Cardiac septum (tissue), 1 donor: ENCODE measurements around the gene STK33. TPM values are rescaled to one million over a fixed set of nuclear protein-coding genes. Genes with fewer than 3 reads are reported as not detected.
A peak's percentile ranks its signal among the peaks of the same experiment; 100 is the strongest.

Source experiments
- DNase-seq: peaks from one replicate; pipeline ENCODE4 v3.0.0-alpha.2; 2020; ENCODE audit warnings: low spot score
- intact Hi-C: fragments of 100-400 bp; cut with DNase I; formaldehyde crosslinking; loops from one replicate; pipeline ENCODE4 v1.14.0; 2022
- total RNA-seq: library from RNA; stranded (reverse); fragmentation: NEBNext Ultra II Directional; extraction: Animal tissue kit (Norgen Biotek cat#: 25700); gene quantifications from one replicate; pipeline ENCODE4 v1.2.1, GENCODE V29; 2021
- donor health status: DM: no; HTN: no; CAD: no.

Gene STK33
- total RNA-seq, 1 donor from 2014 or later, result 24.8 TPM

DNA sequence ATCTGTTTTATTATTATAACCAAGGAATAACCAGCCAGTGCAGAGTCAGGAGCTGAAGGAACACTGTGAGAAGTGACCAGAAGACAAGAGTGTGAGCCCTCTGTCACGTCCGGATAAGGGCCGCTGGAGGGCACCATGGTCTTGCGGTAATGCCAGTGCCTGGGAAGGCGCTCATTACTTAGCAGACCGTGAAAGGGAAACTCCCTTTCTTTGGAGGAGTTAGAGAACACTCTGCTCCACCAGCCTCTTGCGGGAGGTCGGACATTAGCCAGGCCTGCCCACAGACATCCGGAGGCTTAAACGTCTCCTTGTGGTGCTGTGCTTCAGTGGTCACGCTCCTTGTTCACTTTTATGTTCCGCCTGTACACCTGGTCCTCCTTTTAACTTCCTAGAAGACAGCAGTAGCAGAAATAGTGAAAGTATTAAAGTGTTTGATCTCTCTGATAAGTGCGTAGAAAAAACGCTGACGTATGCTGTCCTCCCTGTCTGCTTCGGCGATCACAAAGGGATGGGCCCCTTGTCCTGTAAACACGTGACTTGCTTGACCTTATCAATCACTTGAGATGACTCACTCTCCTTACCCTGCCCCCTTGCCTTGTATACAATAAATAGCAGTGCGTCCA, 209.7 kb downstream of the STK33 start:
- intact Hi-C loops, result no loop called here
- DNase-seq, result no peak

DNA sequence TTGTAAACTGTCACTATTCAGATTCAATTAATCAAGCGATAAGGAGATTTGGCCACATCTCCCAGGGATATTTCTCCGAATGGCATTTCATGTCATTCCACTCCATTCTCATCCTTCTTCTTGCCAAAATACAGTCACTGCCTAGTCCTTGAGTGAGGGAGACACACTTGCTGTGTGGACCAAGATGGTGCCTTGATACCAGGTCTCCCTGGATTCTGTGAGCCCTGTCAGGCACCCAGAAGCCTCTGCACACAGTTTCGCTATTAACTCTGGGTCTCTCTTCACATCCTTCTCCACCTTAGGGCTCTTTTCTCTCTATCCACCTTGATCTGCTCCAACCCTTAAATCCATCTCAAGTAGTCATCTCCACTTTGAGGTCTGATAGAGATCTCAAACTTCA, 210.4 kb downstream of the STK33 start:
- intact Hi-C loops, result no loop called here
- DNase-seq, result no peak

DNA sequence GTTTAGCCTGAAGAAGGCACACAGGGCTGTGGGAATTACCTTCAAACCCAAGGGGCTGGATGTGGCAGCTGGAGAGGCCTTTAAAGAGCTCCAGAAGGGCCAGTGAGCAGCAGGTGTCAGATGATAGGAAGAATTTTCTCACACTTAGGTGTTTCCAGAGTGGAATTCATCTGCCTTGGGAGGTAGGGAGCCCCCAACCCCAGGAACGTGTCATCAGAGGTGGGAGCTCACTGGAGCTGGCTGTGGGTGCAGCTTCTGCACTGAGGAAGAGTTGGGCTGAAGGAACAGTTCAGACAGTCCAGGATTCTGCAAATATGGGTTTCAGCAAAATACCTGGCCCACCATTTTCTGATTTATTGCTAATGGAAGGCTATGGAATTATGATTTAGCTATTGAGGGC, 210.8 kb downstream of the STK33 start:
- intact Hi-C loops, result no loop called here
- no peak for DNase-seq

DNA sequence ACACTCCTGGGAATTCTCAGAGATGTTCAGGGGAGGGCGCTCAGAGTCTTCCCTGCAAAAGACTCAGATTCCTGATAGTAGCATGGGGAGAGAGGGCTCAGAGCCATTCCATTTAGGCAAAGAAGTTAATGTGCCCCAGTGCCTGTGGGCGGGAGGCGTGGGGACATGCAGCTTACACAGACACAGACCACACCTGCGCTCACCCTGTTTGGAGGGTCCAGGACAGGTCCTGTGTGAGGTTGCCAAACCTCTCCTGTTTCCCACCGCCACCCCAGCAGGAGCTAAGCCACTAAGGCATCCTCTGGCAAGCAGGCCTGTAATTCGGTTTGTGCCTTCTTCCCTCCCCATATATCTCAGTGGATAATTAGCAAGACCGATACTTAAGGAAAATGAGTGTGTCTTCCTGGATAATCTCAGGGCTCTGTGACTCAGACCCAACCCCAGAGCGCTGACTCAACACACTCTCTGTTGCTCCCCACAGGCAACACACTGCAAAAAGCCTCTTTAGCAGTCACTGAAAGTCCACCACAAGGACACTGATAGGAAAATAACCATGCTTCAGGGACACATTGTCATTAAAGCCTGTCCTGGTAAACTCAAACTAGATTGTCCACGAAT, 211.5 kb downstream of the STK33 start:
- intact Hi-C loops, result no loop called here

DNA sequence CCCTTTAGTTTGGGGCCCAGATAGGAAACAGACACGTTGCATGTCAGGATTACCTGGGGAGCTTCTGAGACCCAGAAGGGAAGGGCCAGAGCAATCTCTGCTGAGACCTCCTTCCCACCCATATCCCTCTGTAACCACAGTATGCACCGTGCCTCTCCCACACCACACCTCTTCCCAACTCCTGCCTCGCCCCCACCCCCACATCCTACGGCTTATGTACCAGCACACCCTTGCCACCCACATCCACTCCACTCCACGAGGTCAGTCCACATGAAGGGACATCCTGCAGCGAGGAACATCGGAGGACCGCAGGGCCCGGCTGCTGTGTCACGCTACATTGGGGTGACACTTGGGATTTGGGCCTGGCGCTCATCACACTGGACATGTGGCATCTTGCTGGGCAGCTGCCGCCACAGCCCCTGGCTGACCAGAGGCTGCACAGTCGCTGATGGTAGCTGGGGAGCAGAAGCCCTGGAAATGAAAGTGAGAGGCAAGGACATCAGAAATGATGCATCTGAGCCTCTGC, 212.1 kb downstream of the STK33 start:
- DNase-seq, result no peak
- intact Hi-C loops, result no loop called here

More for the DNA sequence above, 211.5 kb downstream of the STK33 start:
- no peak for DNase-seq

DNA sequence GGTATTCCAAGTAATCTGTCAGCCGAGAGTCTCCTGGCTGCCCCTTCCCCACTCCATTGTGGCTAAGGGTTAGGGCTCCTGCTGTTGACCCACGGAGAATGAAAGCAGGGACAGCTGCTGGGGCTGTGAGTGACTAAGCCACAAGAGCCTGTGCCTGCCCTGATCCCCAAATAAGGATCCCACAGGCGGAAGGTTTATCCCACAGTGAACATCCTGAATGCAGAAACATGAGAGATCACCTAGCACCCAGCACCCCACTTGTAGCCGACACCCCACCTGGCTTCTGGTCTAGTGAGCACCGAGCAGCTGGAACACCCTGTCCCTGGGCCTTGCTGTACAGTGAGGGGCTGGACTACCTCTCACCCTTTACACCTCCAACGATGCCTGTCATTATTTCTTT, 212.7 kb downstream of the STK33 start:
- intact Hi-C loops, result no loop called here
- no peak for DNase-seq

DNA sequence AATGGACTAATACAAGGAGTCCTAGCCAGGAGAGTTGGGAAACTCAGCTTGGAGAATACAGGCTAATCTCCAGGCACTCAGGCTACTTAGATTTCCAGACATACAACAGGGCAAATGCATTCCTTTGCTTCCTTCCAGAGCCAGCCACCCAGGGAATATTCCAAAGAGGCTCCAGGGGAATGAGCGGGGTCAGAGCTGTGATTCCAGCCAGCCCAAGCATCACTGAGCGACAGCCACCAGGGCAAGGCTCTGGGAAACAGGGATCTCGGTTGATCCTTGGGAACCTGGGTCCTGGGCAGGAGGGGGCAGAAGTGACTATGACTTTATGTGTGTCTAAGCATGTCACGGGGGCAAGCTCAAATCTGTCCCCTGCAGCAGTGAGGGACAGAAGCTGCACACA, 218.1 kb downstream of the STK33 start:
- DNase-seq, result no peak
- intact Hi-C loops, result no loop called here

DNA sequence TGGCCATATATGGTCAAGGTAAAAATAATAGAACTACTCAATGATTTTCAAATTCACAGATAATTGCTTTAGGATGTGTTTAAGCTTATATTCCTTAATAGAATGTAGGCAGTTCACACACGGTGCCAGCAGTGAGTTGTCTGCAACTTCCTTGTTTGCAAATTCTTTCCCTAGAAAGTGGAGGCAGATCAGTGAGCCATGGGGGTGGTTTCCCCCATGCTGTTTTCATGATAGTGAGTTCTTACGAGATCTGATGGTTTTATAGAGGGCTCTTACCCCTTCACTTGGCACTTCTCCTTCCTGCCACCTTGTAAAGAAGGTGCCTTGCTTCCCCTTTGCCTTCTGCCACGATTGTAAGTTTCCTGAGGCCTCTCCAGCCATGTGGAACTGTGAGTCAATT, 218.6 kb downstream of the STK33 start:
- no peak for DNase-seq
- intact Hi-C loops, result no loop called here

DNA sequence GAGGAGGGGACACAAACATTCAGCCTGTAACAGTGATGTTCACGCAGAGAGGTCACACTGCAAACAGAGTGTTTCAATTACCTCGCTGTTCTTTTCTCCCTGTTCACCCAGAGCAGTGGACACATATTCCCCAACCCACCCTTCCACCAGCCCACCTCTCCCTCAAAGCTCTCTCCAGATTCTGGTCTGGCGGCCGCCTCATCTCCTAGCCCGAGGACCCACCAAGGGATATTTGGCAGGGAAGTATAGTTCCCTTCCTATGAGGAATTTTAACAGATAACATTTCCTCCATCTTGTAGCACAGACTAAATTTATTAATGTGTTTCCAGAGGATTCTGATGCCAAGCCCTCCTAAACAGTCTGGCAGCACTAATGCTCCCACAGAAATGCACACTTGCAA, 219.3 kb downstream of the STK33 start:
- intact Hi-C loops, result no loop called here

DNA sequence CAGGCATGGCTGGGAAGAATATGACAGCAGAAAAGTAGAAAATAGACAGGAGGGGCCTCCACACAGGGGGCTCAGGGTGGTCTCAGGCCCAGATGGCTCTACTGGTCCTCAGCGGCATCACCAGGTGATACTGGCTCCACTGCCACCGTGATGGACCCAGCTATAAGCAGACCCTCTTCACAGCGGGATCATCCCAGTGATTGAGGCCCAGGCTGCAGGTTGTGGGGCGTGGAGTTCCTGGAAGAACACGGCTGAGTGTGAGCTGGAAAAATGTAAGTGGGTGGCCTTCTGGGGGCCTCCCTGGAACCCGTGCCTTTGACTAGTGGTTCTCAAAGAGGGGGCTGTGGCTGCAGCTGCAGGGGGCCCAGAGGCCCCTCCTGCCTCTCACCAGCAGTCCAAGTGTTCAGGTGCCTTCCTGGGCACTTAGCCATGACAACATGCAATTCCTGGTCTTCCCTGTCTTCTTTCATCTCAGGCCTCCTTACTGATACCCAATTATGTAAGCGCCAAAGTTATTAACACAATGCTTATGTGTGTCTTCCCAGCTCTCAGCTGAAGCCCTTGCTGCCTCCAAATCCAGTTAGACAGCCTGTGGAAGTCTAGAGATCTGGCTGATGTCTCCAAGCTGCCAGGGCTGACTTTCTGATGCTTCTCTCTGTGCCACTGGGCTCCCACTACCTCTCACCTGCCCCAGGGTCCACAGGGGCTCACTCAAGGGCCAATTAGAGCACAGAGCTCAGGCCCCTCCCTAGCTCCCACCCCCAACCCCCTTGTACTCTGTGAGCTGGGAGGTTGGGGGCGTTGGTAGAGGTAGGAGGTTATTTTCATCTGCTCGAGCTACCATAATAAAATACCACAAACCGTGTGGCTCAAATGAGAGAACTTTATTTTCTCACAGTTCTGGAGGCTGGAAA, 220.3 kb downstream of the STK33 start:
- intact Hi-C loops, result no loop called here
- DNase-seq, result no peak

More for the DNA sequence above, 219.3 kb downstream of the STK33 start:
- DNase-seq, result no peak

DNA sequence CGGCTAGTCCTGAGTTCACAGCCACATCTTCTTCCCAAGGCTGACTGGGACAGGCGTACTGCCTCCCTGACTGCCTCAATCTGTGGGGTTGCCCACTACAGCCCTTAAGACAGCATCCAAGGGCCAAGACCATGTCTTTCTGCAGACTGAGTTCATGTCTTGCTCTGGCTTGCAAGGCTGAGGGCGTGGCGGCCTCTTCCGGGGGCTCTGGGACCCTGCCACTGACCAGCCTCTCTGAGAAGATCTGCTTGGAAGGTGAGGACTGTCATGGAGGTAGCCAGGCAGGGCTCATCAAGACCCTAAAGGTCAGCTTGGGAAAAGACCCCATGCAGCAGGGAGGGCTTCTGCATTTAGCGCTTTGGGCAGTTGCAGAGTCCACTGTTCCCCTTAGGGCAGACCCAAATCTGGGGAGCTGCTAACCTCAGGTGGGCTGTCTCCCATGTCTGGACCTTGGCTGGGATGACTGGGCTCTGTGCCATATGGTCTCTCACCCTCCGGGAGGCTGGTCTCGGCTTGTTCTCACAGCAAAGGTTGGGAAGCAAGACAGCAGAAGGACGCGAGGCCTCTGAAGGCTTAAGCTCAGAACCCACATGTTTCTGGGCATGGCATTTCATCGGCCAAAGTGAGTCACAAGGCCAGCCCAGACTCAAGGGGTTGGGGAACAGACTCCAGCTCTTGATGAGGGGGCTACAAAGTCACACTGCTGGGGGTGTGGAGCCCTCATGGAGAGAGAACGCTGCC, 221.2 kb downstream of the STK33 start:
- intact Hi-C loops, result no loop called here
- no peak for DNase-seq

DNA sequence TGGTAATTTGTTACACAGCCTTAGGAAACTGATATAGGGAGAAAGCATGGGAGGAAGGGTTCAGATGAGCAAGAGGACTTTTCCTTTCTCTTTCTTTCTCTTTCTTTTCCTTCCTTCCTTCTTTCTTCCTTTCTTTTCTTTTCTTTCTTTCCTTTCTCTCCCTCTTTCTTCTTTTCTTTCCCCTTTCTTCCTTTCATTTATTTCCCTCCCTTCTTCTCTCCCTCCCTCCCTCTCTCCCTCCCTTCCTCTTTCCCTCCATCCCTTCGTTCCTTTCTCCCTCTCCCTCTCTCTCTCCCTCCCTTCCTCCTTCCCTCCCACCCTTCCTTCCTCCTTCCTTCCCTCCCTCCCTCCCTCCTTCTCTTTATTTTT, 222.5 kb downstream of the STK33 start:
- intact Hi-C loops, result no loop called here
- no peak for DNase-seq

DNA sequence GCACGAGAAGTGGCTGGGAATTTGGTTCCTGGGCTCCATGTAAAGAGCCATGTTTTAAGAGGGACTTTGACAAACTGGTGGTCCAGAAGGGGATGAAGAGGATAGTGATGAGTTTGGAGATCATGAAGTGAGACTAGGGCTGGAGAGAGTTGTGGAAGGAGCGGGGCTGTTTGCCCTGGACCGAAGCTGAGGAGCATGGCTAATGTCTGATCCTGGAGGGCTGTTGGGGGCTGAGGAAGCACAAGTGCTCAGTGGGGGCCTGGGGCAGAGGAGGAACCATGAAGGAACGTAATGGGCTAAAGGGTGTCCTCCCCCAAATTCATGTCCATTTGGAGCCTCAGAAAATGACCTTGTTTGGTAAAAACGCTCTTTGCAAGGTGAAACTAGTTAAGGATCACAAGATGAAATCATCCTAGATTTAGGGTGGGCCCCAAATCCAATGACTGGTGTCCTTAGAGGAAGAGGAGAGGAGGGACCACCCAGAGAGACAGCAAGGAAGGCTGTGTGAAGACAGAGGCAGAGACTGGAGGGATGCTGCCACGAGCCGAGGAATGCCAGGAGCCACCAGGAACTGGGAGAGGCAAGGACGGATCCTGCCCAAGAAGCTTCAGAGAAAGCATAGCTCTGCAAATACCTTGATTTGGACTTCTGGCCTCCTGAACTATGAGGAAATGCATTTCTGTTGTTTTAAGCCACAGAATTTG, 223.1 kb downstream of the STK33 start:
- intact Hi-C loops, result no loop called here
- peak; percentile 59 for DNase-seq

DNA sequence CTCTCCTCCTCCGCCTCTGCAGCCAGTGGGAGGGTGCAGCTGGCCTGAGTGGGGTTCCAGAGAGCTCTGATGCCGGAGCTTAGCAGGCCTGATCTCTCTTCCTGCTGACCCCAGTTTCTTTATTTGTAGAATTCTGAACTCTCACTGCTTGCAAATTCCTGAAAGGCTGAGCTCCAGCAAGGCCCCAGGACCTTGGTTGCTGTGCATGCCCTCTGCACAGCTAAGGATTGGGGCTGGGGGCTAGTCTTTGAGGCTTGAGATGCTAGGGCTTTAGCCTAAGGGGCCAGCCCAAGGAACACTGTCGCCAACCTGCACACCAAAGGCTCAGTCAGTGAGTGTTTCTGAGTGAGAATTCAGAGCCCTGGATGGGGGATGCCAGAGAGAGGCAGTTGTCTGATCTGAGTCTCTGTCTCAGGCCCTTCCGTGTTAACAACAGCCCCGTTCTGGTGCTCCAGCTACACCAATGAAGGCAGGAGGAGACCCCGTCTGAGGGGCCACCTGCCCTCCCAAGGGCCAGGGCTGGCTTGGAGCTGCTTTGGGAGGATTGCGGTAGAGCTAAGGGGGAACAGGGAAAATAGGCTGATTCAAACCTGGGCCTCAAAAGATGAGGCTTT, 224.3 kb downstream of the STK33 start:
- DNase-seq, result peak; percentile 31
- intact Hi-C loops, result no loop called here

DNA sequence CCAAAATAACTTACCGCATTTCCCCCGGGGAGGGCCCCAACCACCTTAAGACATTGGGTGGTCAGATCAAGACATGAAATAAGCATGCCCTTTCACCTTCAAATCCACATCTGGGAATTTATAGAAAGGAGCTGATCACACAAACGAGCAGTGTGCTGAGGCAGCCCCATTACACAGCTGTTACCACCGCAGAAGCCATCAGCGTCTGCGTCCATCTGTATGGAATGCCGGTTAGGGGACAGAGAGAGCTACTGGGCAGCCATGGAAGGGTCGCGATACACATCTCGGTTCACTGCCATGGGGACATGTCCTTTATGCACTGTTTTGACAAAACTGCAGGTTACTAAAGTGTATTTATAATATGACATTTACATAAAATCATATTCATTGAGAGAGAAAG, 225.3 kb downstream of the STK33 start:
- no peak for DNase-seq
- intact Hi-C loops, result no loop called here

DNA sequence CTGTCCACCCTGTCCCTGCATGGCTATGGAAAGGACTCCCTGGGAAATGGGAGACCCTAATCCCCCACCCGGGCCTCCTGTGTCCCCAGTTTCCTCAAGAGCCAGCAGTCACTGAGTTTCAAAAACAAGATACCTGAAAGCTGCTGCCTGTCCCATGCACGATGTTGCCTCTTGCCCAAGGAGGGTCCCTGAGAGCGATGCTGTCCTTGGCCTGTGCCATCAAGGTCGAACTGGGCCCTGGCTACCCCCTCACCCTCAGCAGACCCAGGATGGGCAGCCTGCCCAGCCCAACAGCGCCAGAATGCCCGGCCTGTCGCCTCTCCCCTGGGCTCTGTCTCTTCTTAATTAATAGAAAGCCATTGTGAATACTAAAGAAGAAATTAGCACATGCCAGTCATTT, 225.8 kb downstream of the STK33 start:
- intact Hi-C loops, result no loop called here

DNA sequence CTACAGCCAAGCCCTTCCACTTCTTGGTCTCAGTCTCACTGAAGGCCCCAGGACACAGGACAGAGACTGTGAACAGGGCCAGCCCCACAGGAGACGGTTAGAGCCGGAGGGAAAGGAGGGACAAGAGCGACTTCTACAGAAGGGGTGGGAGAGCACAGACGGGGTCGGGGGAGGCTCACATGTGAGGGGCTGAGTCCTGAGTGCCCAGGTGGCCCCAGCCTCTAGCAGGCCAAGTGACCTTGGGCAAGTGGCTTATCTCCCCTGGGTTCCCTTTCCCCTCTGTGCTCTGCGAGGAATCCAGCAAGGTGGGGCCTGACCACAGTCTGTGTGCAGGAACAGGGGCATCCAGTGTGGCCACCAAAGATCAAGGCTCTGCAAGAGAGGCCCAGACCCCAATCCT, 227.7 kb downstream of the STK33 start:
- no peak for DNase-seq
- intact Hi-C loops, result no loop called here

More for the DNA sequence above, 225.8 kb downstream of the STK33 start:
- DNase-seq, result no peak

DNA sequence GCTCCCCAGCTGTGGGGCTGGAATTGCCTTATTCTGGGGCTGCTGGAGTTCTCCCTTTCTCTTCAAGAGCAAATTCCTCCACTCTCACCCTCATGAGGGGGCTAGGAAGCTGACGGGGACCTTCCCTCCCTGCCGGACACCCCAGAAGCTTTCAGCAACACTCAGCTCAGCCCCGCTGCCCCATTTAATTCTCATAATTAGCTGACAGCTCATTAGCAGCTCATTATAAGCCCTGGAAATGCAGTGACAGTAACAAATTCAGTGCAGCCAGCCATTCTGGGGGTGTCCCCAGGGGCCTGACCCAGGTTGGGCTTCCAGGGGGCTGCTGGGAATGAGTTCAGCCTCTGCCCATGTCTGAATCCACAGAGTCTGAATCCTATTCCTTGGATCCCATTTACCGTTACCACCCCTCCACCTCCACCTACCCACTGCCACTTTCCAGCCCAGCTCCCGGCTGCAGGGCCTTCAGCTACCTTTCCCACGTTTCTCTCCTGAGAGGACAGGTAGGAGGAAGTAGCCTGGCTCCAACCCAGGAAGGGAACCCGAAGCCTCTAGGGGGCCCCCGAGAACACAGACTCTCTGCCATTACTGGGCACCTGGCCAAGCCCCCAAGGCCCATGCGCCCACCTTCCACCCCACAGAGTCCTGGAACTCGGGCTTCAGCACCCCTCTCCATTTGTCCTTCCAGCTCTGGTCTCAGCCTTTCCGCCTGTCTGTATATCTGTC, 228.6 kb downstream of the STK33 start:
- intact Hi-C loops, result no loop called here
- DNase-seq, result no peak
